NT2/D1 (cell line): ENCODE measurements around the gene RBMS2.
A peak's percentile ranks its signal among the peaks of the same experiment; 100 is the strongest.

Experiments
- DNase-seq: peaks from one replicate; pipeline ENCODE4 v3.0.0-alpha.2; 2011; ENCODE audit warnings: low read depth, low spot score
- H3K27me3 ChIP-seq: 2 replicates; pipeline ENCODE4 v1.6.0; 2011; ENCODE audit warnings: mild to moderate bottlenecking; ENCODE audit not compliant: insufficient read length, insufficient read depth
- H3K36me3 ChIP-seq: 2 replicates; pipeline ENCODE4 v1.6.1; 2011; ENCODE audit warnings: mild to moderate bottlenecking, low read length, mixed read lengths; ENCODE audit not compliant: insufficient read depth, insufficient read length
- H3K4me1 ChIP-seq: 2 replicates; pipeline ENCODE4 v1.5.1; 2011; ENCODE audit not compliant: insufficient read depth, insufficient read length
- H3K4me3 ChIP-seq: 2 replicates; pipeline ENCODE4 v1.5.1; 2011; ENCODE audit warnings: low read depth; ENCODE audit not compliant: insufficient read length
- H3K9ac ChIP-seq: 2 replicates; pipeline ENCODE4 v1.6.0; 2011; ENCODE audit warnings: low read depth; ENCODE audit not compliant: insufficient read length
- H3K9me3 ChIP-seq: 2 replicates; pipeline ENCODE4 v1.5.1; 2011; ENCODE audit warnings: mild to moderate bottlenecking, low read length; ENCODE audit not compliant: insufficient read depth
- SUZ12 ChIP-seq: IDR thresholded peaks from 2 replicates; pipeline ENCODE4 v1.6.1; 2011; ENCODE audit not compliant: insufficient read length, insufficient read depth; ENCODE audit errors: extremely low read depth
- YY1 ChIP-seq: IDR thresholded peaks from 2 replicates; pipeline ENCODE4 v1.6.1; 2011; ENCODE audit not compliant: insufficient read length, insufficient read depth
- ZNF274 ChIP-seq: IDR thresholded peaks from 2 replicates; pipeline ENCODE4 v1.6.1; 2011; ENCODE audit warnings: mild to moderate bottlenecking, low read depth, low read length

RBMS2 gene, protein sequence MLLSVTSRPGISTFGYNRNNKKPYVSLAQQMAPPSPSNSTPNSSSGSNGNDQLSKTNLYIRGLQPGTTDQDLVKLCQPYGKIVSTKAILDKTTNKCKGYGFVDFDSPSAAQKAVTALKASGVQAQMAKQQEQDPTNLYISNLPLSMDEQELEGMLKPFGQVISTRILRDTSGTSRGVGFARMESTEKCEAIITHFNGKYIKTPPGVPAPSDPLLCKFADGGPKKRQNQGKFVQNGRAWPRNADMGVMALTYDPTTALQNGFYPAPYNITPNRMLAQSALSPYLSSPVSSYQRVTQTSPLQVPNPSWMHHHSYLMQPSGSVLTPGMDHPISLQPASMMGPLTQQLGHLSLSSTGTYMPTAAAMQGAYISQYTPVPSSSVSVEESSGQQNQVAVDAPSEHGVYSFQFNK

DNA sequence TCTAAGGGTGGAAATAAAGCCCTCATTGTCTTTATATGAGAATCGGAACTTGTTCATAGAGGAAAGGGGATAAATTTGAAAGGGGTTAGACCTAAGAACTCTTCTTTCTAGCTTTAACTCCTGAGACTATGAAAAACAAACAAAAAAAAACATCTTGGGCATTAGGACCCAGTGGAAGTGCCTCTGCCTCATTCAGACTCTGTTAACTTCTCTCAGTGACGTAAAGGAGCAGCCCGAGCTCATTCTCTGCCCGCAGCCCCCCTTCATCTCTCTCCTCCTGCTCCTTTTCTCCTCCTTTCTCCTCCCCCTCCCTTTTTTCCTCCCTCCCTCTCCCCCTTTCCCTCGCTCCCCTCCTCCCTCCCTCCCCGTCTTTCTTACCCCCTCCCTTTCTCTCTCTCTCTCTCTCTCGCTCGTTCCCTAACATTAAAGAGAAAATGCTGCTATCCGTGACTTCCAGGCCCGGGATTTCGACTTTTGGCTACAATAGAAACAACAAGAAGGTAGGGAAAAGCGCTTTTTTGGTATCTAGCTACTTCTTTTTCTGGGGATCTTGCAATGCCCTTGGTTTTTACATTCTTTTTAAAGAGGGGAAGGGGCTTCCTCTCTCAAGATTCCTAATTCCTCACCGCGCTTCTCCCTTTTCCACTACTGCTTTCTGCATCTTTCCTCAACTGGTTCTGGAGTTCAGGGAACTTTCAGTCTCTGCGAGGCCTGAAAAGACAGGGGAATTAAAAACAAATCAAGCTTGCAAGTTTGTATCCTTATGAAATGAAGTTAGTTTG is at the start of gene RBMS2:
RBMS2 (plus strand) TSS at position 231 of the 782 bp plus-strand sequence; CDS start at position 435, 204 bp downstream.
- DNase-seq, result peak; percentile 90
- Histone ChIP-seq H3K4me3 (peak within 1 kb of the TSS; percentile 33), H3K27me3 (no peaks in the 10 kb centered on the region), H3K9ac (peak within 1 kb of the TSS; percentile 78), H3K9me3 (no peaks in the 10 kb centered on the region), H3K36me3 (no peaks in the 10 kb centered on the region), H3K4me1 (no peaks in the 10 kb centered on the region)
- TF ChIP-seq ZNF274 (no peak), SUZ12 (no peak), YY1 (no peak)

- no peaks in the 10 kb centered on the region for H3K9me3 ChIP-seq
- H3K9ac ChIP-seq, result no peak overlapping the region
- no peak overlapping the region for H3K4me3 ChIP-seq
- DNase-seq, result no peak
- H3K27me3 ChIP-seq, result no peaks in the 10 kb centered on the region
- peaks cover 40% of the 10 kb centered on the region for H3K36me3 ChIP-seq
- peaks cover 2% of the 10 kb centered on the region for H3K4me1 ChIP-seq
- TF ChIP-seq SUZ12, result no peak
- no peak for TF ChIP-seq ZNF274
- TF ChIP-seq YY1, result no peak
These were observed 47.2 kb upstream of the RBMS2 start for GRCh38 chr12:56474389-56474788.

DNA sequence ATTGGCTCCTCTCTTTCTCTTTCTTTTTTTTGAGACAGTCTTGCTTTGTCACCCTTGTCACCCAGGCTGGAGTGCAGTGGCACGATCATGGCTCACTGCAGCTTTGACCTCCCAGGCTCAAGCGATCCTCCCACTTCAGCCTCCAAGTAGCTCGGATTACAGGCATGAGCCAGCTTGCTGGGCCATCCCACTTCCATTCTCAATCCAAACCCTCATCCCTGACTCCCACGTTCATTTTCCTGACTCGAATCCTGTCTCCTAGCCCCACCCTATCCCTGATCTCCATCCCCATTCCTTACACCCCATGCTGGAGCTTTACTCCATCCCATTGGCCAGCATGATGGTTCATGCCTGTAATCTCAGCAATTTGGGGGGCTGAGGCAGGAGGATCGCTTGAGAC is 45.5 kb upstream of the RBMS2 start:
- Histone ChIP-seq H3K4me1 (peaks cover 2% of the 10 kb centered on the region), H3K27me3 (no peaks in the 10 kb centered on the region), H3K9me3 (no peaks in the 10 kb centered on the region), H3K4me3 (no peak overlapping the region), H3K36me3 (peaks cover 23% of the 10 kb centered on the region), H3K9ac (no peak overlapping the region)
- no peak for DNase-seq
- TF ChIP-seq ZNF274, result no peak
- TF ChIP-seq SUZ12, result no peak
- TF ChIP-seq YY1, result no peak

DNA sequence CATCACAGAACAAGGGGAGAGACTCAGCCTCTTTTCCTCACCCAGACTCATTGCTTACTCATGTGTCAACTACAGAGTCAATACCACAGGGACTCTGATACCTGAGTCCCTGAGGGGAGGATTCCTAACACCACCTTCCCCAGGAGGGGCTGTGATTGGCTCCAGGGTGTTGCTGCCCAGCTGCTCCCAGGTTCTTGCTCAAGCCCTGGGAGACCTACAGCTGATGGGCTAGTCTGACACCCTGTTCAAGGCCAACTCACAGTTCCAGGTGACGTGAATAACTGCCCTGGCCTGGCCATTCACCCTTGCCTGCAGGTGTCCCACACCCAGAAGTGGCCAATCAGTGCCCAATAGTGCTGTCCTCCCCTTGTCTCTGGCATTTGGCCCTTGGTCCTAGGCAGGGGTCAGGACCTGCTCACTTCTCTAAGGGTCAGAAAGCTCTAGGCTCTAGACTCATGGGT is 44.6 kb upstream of the RBMS2 start:
- Histone ChIP-seq H3K9me3 (no peaks in the 10 kb centered on the region), H3K36me3 (peaks cover 14% of the 10 kb centered on the region), H3K9ac (no peak overlapping the region), H3K27me3 (no peaks in the 10 kb centered on the region), H3K4me3 (no peak overlapping the region), H3K4me1 (peaks cover 2% of the 10 kb centered on the region)
- TF ChIP-seq ZNF274 (no peak), YY1 (no peak), SUZ12 (no peak)
- no peak for DNase-seq

DNA sequence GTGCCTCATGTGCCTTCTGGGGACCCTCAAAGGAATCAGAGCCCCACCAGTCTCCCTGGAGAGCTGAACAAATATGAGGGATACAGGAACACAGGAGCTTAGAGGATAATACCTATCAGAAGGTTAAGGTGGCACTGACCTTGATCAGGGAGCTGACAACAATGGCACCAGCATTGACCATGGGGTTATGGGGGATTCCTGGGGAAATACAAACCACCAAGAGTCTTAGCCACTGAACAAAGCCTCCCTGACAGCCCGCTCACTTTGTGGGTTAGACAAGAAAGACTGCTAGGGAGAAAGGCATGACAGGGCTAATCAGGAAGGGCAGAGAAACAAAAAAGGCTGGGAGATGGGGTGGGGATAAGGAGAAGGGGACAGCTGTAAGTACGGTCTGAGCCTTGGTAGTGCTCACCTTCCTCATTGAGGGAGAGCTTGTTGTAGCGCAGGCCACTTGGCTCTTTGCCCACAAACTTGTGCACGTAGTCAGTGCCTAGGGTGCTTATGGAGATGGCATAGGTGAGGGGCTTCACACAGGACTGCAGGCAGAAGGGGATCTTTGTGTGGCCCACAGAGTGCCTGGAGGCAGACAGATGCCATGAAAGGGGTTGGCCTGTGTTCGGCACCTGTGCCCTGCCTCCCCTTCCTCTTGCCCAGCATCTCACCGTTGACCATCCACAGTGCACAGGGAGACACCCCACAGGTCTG is 43.9 kb upstream of the RBMS2 start:
- DNase-seq, result no peak

GRCh38 chr12:56479625-56480024 is 42.0 kb upstream of the RBMS2 start:
- DNase-seq, result no peak
- H3K4me1 ChIP-seq, result peaks cover 2% of the 10 kb centered on the region
- TF ChIP-seq SUZ12 (no peak), YY1 (no peak), ZNF274 (no peak)
- no peaks in the 10 kb centered on the region for H3K9me3 ChIP-seq
- no peaks in the 10 kb centered on the region for H3K36me3 ChIP-seq
- H3K27me3 ChIP-seq, result no peaks in the 10 kb centered on the region
- H3K9ac ChIP-seq, result no peak overlapping the region
- no peak overlapping the region for H3K4me3 ChIP-seq

More for the DNA sequence above, 43.9 kb upstream of the RBMS2 start:
- Histone ChIP-seq H3K27me3 (no peaks in the 10 kb centered on the region), H3K36me3 (peaks cover 9% of the 10 kb centered on the region), H3K4me1 (peaks cover 2% of the 10 kb centered on the region), H3K9ac (no peak overlapping the region), H3K9me3 (no peaks in the 10 kb centered on the region), H3K4me3 (no peak overlapping the region)
- TF ChIP-seq ZNF274 (no peak), SUZ12 (no peak), YY1 (no peak)
